Measurements from ENCODE around the gene RMI1.
"Not testable (repeated sequence)": the region's sequence is repeated elsewhere in the genome, so short reads cannot be mapped to it uniquely, and the experiment has no call there.

Gene RMI1

DNA sequence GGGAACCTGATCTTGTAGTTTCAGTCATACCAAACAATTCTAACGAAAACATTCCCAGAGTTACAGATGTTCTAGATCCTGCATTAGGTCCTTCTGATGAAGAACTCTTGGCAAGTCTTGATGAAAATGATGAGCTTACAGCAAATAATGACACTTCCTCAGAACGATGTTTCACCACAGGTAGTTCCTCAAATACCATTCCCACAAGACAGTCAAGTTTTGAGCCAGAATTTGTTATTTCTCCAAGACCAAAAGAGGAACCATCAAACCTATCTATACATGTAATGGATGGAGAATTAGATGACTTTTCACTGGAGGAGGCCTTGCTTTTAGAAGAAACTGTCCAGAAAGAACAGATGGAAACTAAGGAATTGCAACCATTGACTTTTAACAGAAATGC, 21.0 kb downstream of the RMI1 start:
- no peaks in the 10 kb centered on the region for H3K9me3 Mint-ChIP-seq
- H3K4me1 Mint-ChIP-seq = peaks cover 9% of the 10 kb centered on the region
- peaks cover 11% of the 10 kb centered on the region for H3K36me3 Mint-ChIP-seq
- H3K27me3 Mint-ChIP-seq = no peaks in the 10 kb centered on the region
- H3K4me3 Mint-ChIP-seq = no peak overlapping the region
- ATAC-seq (ENCODE audit: low read depth) = no peak
- no peak for DNase-seq (ENCODE audit: low spot score in 2 of 2)
- no peak overlapping the region for H3K27ac Mint-ChIP-seq

DNA sequence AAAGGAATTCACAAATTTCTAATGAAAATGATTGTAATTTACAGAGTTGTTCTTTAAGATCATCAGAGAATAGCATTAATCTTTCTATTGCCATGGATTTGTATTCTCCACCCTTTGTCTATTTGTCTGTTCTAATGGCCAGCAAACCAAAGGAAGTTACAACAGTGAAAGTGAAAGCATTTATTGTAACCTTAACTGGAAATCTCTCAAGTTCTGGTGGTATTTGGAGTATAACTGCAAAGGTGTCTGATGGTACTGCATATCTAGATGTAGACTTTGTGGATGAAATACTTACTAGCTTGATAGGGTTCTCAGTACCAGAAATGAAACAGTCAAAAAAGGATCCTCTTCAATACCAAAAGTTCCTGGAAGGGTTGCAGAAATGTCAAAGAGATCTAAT, 21.7 kb downstream of the RMI1 start:
- Mint-ChIP-seq H3K4me3 (no peak overlapping the region), H3K9me3 (no peaks in the 10 kb centered on the region), H3K27me3 (no peaks in the 10 kb centered on the region), H3K36me3 (peaks cover 13% of the 10 kb centered on the region), H3K4me1 (peaks cover 8% of the 10 kb centered on the region), H3K27ac (peak overlapping the region; percentile 28)
- ATAC-seq (ENCODE audit: low read depth) (peak; percentile 70), DNase-seq (ENCODE audit: low spot score in 2 of 2) (no peak)

DNA sequence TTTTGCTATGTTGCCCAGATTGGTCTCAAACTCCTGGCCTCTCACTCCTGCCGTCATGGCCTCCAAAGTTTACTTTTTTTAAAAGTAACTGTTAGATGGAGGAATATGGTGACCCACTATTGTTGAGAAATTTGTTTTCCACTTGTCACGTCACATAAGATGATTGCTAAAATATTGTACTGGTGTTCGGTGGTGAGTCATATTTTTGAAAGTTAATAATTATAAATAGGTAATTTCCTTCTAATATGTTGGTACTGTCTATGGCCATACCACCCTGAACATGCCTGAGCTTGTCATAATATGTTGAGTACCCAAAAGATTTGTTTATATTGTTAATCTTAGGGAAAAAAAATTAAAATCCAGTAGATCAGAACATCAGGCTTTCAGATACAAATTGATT, 22.6 kb downstream of the RMI1 start:
- H3K27ac Mint-ChIP-seq = no peak overlapping the region
- H3K4me1 Mint-ChIP-seq = peaks cover 8% of the 10 kb centered on the region
- DNase-seq (ENCODE audit: low spot score in 2 of 2) (no peak), ATAC-seq (ENCODE audit: low read depth) (no peak)
- H3K36me3 Mint-ChIP-seq = peaks cover 14% of the 10 kb centered on the region
- no peak overlapping the region for H3K4me3 Mint-ChIP-seq
- no peaks in the 10 kb centered on the region for H3K9me3 Mint-ChIP-seq
- H3K27me3 Mint-ChIP-seq = no peaks in the 10 kb centered on the region

DNA sequence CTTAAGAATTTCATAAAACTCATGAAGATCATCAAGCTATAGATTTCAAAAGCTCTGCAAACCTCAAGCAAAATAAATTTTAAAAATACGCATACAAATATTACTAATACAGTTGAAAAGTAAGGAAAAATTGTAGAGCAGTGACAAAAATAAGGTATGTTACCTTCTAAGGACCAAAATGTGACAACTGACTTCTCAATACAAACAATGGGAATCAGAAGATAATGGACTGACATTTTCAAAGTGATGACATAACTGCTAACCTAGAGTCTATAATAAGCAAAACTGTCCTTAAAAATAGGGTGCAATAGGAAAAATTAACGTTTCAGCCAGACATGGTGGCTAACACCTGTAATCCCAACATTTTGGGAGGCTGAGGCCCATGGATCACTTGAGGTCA, 27.1 kb downstream of the RMI1 start:
- H3K36me3 Mint-ChIP-seq = peaks cover 6% of the 10 kb centered on the region
- ATAC-seq (ENCODE audit: low read depth) (no peak), DNase-seq (ENCODE audit: low spot score in 2 of 2) (no peak)
- no peak overlapping the region for H3K4me3 Mint-ChIP-seq
- no peaks in the 10 kb centered on the region for H3K4me1 Mint-ChIP-seq
- H3K9me3 Mint-ChIP-seq = no peaks in the 10 kb centered on the region
- no peak overlapping the region for H3K27ac Mint-ChIP-seq
- no peaks in the 10 kb centered on the region for H3K27me3 Mint-ChIP-seq

DNA sequence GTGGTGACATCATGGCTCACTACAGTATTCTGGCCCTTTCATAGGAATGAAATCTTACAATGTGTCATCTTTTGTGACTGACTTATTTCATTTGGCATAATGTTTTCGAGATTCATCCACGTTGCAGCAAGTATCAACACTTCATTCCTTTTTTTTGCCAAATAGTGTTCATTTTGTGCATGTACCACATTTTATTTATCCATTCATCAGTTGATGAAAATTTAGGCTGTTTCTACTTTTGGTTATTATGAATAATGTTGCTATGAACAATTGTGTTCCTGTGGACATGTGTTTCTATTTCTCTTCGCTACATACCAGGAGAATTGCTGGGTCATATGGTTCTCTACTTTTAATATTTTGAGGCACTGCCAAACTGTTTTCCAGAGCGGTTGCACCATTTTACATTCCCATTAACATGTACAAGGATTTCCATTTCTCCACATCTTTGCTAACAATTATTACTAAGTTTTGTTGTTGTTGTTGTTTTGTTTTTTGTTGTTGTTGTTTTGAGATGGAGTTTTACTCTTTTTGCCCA, 43.5 kb downstream of the RMI1 start:
- H3K9me3 Mint-ChIP-seq = peaks cover 2% of the 10 kb centered on the region
- H3K27ac Mint-ChIP-seq = no peak overlapping the region
- no peaks in the 10 kb centered on the region for H3K36me3 Mint-ChIP-seq
- peaks cover 6% of the 10 kb centered on the region for H3K27me3 Mint-ChIP-seq
- H3K4me3 Mint-ChIP-seq = no peak overlapping the region
- H3K4me1 Mint-ChIP-seq = no peaks in the 10 kb centered on the region
- DNase-seq (ENCODE audit: low spot score in 2 of 2) (no peak), ATAC-seq (ENCODE audit: low read depth) (no peak)

DNA sequence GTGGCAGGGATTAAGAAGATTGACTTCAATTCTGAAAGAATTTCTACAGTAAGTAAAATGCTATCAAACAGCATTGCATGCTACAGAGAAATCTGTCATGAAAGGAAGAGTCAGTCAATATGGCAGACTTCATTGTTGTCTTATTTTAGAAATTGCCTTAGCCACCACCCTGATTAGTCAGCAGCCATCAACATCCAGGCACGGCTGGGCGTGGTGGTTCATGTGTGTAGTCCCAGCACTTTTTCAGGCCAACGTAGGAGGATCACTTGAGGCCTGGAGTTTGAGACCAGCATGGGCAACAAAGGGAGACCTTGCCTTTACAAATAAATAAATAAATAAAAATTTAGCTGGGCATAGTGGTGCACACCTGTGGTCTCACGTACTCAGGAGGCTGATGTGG, 46.6 kb downstream of the RMI1 start:
- no peaks in the 10 kb centered on the region for H3K36me3 Mint-ChIP-seq
- H3K4me3 Mint-ChIP-seq = no peak overlapping the region
- ATAC-seq (ENCODE audit: low read depth) (no peak), DNase-seq (ENCODE audit: low spot score in 2 of 2) (no peak)
- H3K9me3 Mint-ChIP-seq = peaks cover 2% of the 10 kb centered on the region
- H3K27me3 Mint-ChIP-seq = peaks cover 6% of the 10 kb centered on the region
- H3K4me1 Mint-ChIP-seq = no peaks in the 10 kb centered on the region
- H3K27ac Mint-ChIP-seq = no peak overlapping the region

DNA sequence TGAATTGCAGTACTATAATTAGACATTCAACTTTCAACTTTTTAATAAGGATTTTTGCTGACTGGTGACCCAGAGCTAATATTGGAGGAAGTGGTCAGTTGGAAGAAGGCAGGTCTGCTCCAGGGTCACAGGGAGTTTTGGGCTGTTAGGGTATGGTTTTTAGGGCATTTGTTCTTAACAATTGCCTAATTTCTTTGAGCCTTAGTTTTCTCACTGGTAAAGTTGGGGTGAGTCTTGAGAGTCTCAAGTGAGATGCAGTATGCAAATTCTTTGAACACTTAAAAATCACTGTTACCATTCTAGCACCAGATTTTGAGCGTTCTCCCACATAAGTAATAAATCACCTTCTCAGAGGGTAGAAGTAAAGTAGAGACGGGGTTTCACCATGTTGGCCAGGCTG, 50.9 kb downstream of the RMI1 start:
- Mint-ChIP-seq H3K27ac (no peak overlapping the region), H3K9me3 (no peaks in the 10 kb centered on the region), H3K27me3 (peaks cover 6% of the 10 kb centered on the region), H3K4me3 (no peak overlapping the region), H3K4me1 (no peaks in the 10 kb centered on the region), H3K36me3 (no peaks in the 10 kb centered on the region)
- DNase-seq (ENCODE audit: low spot score in 2 of 2) (no peak), ATAC-seq (ENCODE audit: low read depth) (no peak)

DNA sequence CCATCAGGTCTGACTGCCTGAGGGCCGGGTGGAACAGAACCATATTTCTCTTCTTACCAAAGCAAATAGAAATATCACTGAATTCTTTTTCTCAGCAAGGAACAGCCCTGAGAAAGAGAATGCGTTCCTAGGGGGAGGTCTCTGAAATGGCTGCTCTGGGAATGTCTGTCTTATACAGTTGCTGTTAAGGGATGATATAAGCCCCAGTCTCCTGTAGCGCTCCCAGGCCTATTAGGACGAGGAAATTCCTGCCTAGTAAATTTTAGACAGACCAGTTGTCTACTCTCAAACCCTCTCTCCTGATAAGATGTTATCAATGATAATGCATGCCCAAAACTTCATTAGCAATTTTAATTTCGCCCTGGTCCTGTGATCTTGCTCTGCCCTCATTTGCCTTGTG, 61.3 kb downstream of the RMI1 start:
- H3K36me3 Mint-ChIP-seq; ATAC-seq (ENCODE audit: low read depth); H3K27ac Mint-ChIP-seq; H3K4me3 Mint-ChIP-seq; H3K9me3 Mint-ChIP-seq; DNase-seq (ENCODE audit: low spot score in 2 of 2); H3K4me1 Mint-ChIP-seq: not testable (repeated sequence)
- H3K27me3 Mint-ChIP-seq = peaks cover 21% of the 10 kb centered on the region

DNA sequence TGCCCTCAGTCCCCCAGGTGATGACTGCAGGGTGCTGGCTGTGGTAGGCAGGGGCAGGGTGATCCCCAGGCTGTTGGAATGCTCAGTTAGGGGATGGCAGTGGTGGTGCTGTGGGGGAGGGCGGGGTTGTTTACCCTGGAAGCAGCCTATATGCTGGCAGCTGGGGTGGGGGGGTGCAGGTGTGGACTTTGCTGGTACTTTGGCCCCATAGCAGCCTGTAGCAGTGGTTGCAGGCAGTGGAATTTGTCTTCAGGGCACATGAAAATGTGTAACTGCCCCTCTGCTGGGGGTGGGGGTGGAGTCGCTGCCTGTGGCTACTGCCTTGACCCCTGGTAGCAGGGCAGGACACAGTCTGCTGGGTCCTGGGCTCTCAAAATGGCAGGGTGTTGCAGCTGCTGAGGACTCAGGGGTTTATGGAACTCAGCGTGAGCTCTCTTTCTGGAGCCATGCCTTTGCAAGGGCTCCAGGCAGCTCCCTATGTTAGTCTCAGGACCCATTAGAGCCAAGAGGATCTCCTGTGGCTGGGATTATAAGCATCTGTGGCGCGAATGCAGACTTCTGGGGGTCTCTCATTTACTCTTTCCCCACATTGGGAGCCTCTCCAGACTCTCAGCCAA, 65.0 kb downstream of the RMI1 start:
- Mint-ChIP-seq H3K27ac (no peak overlapping the region), H3K4me1 (no peaks in the 10 kb centered on the region), H3K36me3 (peaks cover 5% of the 10 kb centered on the region), H3K27me3 (peaks cover 17% of the 10 kb centered on the region), H3K4me3 (no peak overlapping the region), H3K9me3 (peaks cover 7% of the 10 kb centered on the region)
- ATAC-seq (ENCODE audit: low read depth) (no peak), DNase-seq (ENCODE audit: low spot score in 2 of 2) (no peak)

Data from memory B cell (primary cell).